ENCODE data around the gene SH2D4B. TPM values are rescaled to one million over a fixed set of nuclear protein-coding genes. Genes with fewer than 3 reads are reported as not detected.
"Not testable (repeated sequence)": the region's sequence is repeated elsewhere in the genome, so short reads cannot be mapped to it uniquely, and the experiment has no call there.

Gene SH2D4B
- total RNA-seq, 1 experiment from 2014 or later: 0.07 TPM

DNA sequence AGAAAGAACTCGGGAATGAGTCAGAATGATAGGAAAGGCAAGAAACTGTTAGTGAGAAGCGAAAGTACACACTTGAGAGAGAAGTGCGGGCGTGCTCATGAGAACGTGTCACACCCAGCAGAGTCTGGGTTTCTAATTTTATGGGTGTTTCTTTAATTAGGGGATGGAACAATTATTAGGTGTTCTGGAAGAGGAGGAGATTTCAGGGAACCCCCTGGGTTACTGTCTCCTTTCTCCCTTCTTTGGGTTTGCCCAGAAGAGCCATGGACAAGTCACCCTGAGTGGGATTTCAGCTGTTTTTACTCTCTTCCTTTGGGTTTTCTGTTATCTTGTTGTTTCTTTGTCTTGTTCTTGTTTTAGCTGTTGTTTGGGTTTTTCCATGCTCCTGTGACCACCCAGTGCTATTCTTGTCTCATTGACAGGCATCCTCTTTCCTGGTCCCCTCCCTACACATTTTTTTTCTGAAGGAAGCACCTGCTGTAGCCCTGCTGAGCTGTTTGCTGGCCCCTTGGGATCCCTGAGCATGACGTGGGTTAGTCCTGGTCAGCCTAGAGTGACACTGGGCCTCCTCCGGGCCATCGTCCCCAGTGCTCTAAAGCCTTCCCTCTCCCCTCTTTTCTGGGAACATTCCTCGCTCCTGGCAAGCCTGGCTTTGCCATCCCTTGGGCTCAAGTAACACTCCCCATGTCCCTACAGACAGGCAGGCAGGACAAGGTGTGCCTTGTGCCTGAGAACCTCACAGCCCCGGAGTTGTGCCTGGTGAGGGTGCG, 3.5 kb downstream of the SH2D4B start:
- Histone ChIP-seq H4K20me1 (ENCODE audit: insufficient read depth, low read depth, low read length) (no peaks in the 10 kb centered on the region), H3K9me2 (replicated peaks; ENCODE audit: insufficient read depth, low read length) (no peaks in the 10 kb centered on the region), H3K36me3 (ENCODE audit: insufficient read depth, low read length) (no peaks in the 10 kb centered on the region), H3K79me2 (ENCODE audit: low read length) (no peaks in the 10 kb centered on the region), H3K27ac (ENCODE audit: low read length) (no peak overlapping the region), H3K27me3 (ENCODE audit: low read length) (no peaks in the 10 kb centered on the region), H2AFZ (ENCODE audit: low read length) (no peak overlapping the region), H3K9me3 (ENCODE audit: low read length) (no peaks in the 10 kb centered on the region), H3K9ac (ENCODE audit: low read length) (no peak overlapping the region), H3K4me2 (ENCODE audit: low read depth, low read length, poor library complexity, severe bottlenecking) (no peak overlapping the region), H3K4me3 (ENCODE audit: low read length) (no peak overlapping the region), H3K4me1 (ENCODE audit: low read length) (peaks cover 10% of the 10 kb centered on the region)
- no peak for DNase-seq

DNA sequence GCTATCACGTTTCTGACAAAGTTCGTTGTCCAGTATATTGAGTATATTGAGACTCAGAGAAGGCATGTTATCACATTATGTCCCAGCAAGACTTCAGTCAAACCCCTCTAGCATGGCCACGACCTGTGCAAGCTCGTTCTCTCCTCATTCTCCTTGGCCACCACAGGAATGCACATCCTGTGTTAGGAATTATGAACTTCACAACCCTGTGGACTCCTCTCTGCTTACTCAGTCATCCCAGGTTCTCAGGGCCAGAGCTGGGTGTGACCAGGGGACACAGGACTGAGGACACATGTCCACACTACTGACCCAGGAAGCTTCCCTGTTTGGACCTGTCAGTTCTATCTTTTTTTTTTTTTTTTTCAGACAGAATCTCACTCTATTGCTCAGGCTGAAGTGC, 4.4 kb downstream of the SH2D4B start:
- Histone ChIP-seq H3K9me2 (replicated peaks; ENCODE audit: insufficient read depth, low read length) (no peaks in the 10 kb centered on the region), H3K27me3 (ENCODE audit: low read length) (no peaks in the 10 kb centered on the region), H3K9me3 (ENCODE audit: low read length) (no peaks in the 10 kb centered on the region), H3K27ac (ENCODE audit: low read length) (no peak overlapping the region), H3K4me3 (ENCODE audit: low read length) (no peak overlapping the region), H3K79me2 (ENCODE audit: low read length) (no peaks in the 10 kb centered on the region), H3K4me1 (ENCODE audit: low read length) (peaks cover 1% of the 10 kb centered on the region; the same call in 1 of the 2 replicates), H3K36me3 (ENCODE audit: insufficient read depth, low read length) (no peaks in the 10 kb centered on the region), H2AFZ (ENCODE audit: low read length) (no peak overlapping the region), H3K9ac (ENCODE audit: low read length) (no peak overlapping the region), H3K4me2 (ENCODE audit: low read depth, low read length, poor library complexity, severe bottlenecking) (no peak overlapping the region), H4K20me1 (ENCODE audit: insufficient read depth, low read depth, low read length) (no peaks in the 10 kb centered on the region)
- DNase-seq: no peak

DNA sequence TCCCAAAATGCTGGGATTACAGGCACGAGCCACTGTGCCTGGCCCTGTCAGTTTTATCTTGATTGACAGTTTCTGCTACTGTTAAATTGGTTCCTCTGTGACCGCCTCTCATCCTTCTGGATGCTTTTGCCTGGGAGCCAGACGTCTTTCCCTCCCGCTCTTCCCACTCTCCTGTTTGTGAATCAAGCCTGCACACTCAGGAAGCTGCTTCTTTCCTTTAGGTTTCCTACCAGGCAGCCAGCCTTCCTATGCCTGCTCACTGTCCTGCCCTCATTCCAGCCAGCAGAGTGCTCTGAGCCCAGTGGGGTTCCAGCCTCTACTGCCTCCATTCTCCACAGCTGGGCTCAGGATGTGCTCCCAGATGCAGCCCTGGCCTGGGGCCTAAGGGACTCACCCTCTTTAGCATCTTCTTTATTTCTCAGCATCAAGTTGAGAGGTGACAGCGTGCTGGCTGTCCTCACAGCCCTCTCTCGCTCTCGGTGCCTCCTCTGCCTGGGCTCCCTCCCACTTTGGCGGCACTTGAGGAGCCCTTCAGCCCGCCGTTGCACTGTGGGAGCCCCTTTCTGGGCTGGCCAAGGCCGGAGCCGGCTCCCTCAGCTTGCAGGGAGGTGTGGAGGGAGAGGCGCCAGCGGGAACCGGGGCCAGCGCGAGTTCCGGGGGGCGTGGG, 5.1 kb downstream of the SH2D4B start:
- no peaks in the 10 kb centered on the region; the same call in 1 of the 2 replicates for H3K4me1 ChIP-seq (ENCODE audit: low read length)
- H3K36me3 ChIP-seq (ENCODE audit: insufficient read depth, low read length): no peaks in the 10 kb centered on the region
- H3K9me3 ChIP-seq (ENCODE audit: low read length): no peaks in the 10 kb centered on the region
- DNase-seq: no peak
- no peak overlapping the region for H3K9ac ChIP-seq (ENCODE audit: low read length)
- no peaks in the 10 kb centered on the region for H3K27me3 ChIP-seq (ENCODE audit: low read length)
- H2AFZ ChIP-seq (ENCODE audit: low read length): no peak overlapping the region
- H3K4me2 ChIP-seq (ENCODE audit: low read depth, low read length, poor library complexity, severe bottlenecking): no peak overlapping the region
- no peaks in the 10 kb centered on the region for H3K9me2 ChIP-seq (replicated peaks; ENCODE audit: insufficient read depth, low read length)
- no peak overlapping the region for H3K4me3 ChIP-seq (ENCODE audit: low read length)
- no peaks in the 10 kb centered on the region for H4K20me1 ChIP-seq (ENCODE audit: insufficient read depth, low read depth, low read length)
- H3K79me2 ChIP-seq (ENCODE audit: low read length): no peaks in the 10 kb centered on the region
- no peak overlapping the region for H3K27ac ChIP-seq (ENCODE audit: low read length)

DNA sequence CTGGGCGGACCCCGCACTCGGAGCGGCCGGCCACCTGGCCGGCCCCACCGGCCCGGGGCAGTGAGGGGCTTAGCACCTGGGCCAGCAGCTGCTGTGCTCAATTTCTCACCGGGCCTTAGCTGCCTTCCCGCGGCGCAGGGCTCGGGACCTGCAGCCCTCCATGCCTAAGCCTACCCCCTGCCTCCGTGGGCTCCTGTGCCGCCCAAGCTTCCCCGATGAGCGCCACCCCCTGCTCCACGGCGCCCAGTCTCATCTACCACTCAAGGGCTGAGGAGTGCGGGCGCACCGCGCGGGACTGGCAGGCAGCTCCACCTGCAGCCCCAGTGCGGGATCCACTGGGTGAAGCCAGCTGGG, 5.6 kb downstream of the SH2D4B start:
- H3K4me2 ChIP-seq (ENCODE audit: low read depth, low read length, poor library complexity, severe bottlenecking); H3K36me3 ChIP-seq (ENCODE audit: insufficient read depth, low read length); H4K20me1 ChIP-seq (ENCODE audit: insufficient read depth, low read depth, low read length); H3K4me1 ChIP-seq (ENCODE audit: low read length); H3K4me3 ChIP-seq (ENCODE audit: low read length); H3K9me3 ChIP-seq (ENCODE audit: low read length); H3K79me2 ChIP-seq (ENCODE audit: low read length); H3K27ac ChIP-seq (ENCODE audit: low read length); H2AFZ ChIP-seq (ENCODE audit: low read length); H3K9ac ChIP-seq (ENCODE audit: low read length); DNase-seq; H3K9me2 ChIP-seq (replicated peaks; ENCODE audit: insufficient read depth, low read length); H3K27me3 ChIP-seq (ENCODE audit: low read length): not testable (repeated sequence)

DNA sequence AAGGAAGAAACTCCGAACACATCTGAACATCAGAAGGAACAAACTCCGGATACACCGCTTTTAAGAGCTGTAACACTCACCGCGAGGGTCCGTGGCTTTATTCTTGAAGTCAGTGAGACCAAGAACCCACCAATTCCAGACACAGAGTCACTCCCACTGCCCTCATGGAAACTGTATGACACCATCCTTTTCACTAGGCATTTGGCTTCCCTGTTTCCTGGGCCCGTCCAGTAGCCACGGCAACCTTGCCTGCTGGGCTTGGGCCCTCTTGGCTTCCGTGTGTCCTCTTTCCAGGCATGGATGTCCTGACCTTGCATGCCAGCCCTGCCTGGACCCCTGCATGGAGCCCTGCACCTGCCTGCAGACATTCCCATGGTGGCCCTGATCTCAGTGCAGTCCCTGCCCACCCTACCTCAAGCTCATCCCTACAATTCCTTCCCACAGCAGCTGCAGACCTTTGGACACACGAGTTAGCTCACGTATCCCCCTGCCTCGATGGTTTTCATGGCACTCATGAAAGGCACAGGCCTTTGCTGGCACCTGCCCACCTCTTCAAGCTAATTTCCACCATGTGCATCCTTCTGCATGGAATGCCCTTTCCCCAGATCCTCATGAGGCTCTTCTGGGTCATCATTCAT, 6.7 kb downstream of the SH2D4B start:
- Histone ChIP-seq H3K9me3 (ENCODE audit: low read length) (no peaks in the 10 kb centered on the region), H3K4me2 (ENCODE audit: low read depth, low read length, poor library complexity, severe bottlenecking) (no peak overlapping the region), H4K20me1 (ENCODE audit: insufficient read depth, low read depth, low read length) (no peaks in the 10 kb centered on the region), H3K9me2 (replicated peaks; ENCODE audit: insufficient read depth, low read length) (no peaks in the 10 kb centered on the region), H3K4me1 (ENCODE audit: low read length) (no peaks in the 10 kb centered on the region; the same call in 1 of the 2 replicates), H3K36me3 (ENCODE audit: insufficient read depth, low read length) (no peaks in the 10 kb centered on the region), H3K79me2 (ENCODE audit: low read length) (no peaks in the 10 kb centered on the region), H3K9ac (ENCODE audit: low read length) (no peak overlapping the region), H3K27ac (ENCODE audit: low read length) (no peak overlapping the region), H3K4me3 (ENCODE audit: low read length) (no peak overlapping the region), H3K27me3 (ENCODE audit: low read length) (no peaks in the 10 kb centered on the region), H2AFZ (ENCODE audit: low read length) (no peak overlapping the region)
- no peak for DNase-seq

DNA sequence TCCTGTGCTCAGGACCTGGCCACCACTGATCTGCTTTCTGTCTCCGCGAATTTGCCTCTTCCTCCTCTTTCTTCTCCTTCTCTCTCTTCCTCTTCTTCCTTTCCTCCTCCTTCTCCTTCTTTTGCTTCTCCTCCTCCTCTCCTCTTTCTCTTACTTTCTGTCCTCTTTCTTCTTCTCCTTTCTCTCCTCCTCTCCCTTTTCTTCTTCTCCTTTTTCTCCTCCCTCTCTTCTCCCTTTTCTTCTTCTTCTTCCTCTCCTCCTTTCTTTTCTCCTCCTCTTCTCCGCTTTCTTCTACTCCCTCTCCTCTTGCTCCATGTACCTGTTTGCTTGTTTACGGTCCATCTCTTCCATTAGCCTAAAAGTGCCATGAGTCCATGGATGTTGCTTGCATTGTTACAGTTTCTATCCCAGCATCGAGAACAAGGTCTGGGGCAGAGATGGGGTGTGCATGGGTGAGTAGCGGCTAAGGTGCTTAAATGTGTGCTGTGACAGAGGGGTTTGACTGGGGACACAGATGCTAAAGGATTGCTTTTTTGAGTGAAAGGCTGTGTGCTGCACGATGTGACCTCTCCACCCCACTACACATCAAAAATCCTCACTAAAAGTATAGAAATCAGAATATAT, 7.7 kb downstream of the SH2D4B start:
- H3K27ac ChIP-seq (ENCODE audit: low read length): no peak overlapping the region
- no peak for DNase-seq
- no peak overlapping the region for H3K4me3 ChIP-seq (ENCODE audit: low read length)
- H3K79me2 ChIP-seq (ENCODE audit: low read length): no peaks in the 10 kb centered on the region
- no peaks in the 10 kb centered on the region for H3K9me2 ChIP-seq (replicated peaks; ENCODE audit: insufficient read depth, low read length)
- no peak overlapping the region for H3K9ac ChIP-seq (ENCODE audit: low read length)
- no peak overlapping the region for H3K4me2 ChIP-seq (ENCODE audit: low read depth, low read length, poor library complexity, severe bottlenecking)
- no peak overlapping the region for H2AFZ ChIP-seq (ENCODE audit: low read length)
- H4K20me1 ChIP-seq (ENCODE audit: insufficient read depth, low read depth, low read length): no peaks in the 10 kb centered on the region
- no peaks in the 10 kb centered on the region for H3K36me3 ChIP-seq (ENCODE audit: insufficient read depth, low read length)
- no peaks in the 10 kb centered on the region for H3K9me3 ChIP-seq (ENCODE audit: low read length)
- H3K4me1 ChIP-seq (ENCODE audit: low read length): no peaks in the 10 kb centered on the region; the same call in 1 of the 2 replicates
- H3K27me3 ChIP-seq (ENCODE audit: low read length): no peaks in the 10 kb centered on the region

DNA sequence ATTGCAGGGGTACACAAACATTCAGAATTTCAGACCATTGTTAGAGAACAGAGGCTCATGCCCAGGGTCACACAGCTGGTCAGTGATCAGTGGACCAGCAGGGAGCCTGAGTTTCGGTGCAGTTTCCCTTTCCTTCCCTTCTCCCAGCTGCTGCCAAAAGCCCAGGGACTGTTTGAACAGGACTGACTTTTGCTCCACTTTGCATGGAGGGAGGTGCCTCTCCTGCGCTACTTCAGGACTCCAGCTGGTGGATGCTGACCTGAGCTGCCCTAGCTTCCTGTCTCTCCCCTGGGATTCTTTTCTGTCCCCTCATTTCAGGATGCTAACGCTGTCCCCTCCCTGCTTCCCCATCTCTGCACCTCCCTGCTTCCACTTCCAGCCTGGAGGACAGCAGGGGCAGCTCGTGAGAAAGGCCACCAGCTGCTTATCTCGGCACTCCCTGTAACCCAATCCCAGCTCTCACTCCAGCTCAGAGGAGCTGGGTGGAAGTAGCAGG, 14.5 kb downstream of the SH2D4B start:
- Histone ChIP-seq H4K20me1 (ENCODE audit: insufficient read depth, low read depth, low read length) (no peaks in the 10 kb centered on the region), H3K9me3 (ENCODE audit: low read length) (no peaks in the 10 kb centered on the region), H3K27ac (ENCODE audit: low read length) (no peak overlapping the region), H3K9me2 (replicated peaks; ENCODE audit: insufficient read depth, low read length) (no peaks in the 10 kb centered on the region), H3K79me2 (ENCODE audit: low read length) (no peaks in the 10 kb centered on the region), H3K4me1 (ENCODE audit: low read length) (no peaks in the 10 kb centered on the region), H3K9ac (ENCODE audit: low read length) (no peak overlapping the region), H3K27me3 (ENCODE audit: low read length) (no peaks in the 10 kb centered on the region), H2AFZ (ENCODE audit: low read length) (no peak overlapping the region), H3K4me3 (ENCODE audit: low read length) (no peak overlapping the region), H3K36me3 (ENCODE audit: insufficient read depth, low read length) (no peaks in the 10 kb centered on the region), H3K4me2 (ENCODE audit: low read depth, low read length, poor library complexity, severe bottlenecking) (no peak overlapping the region)
- DNase-seq: no peak

DNA sequence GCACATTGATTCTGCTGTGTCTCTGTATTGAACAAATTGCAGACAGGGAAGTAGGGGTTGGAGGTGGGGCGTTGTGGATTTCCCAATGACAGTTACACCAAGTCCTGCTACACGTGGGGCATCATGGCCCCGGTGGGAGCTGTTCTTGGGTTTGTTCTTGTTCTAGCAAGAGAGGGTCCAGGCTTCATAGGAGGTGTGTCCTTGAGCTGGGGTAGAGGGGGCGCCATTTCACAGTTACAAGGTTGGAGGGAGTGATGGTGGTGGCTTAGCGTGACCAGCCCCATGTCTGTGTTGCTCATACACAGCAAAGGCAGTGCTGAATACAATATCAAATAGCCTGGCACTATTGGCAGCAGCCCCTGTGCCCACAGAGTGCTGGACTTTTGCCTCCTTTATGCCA, 15.7 kb downstream of the SH2D4B start:
- Histone ChIP-seq H3K27me3 (ENCODE audit: low read length) (no peaks in the 10 kb centered on the region), H3K9me3 (ENCODE audit: low read length) (no peaks in the 10 kb centered on the region), H3K36me3 (ENCODE audit: insufficient read depth, low read length) (no peaks in the 10 kb centered on the region), H3K27ac (ENCODE audit: low read length) (no peak overlapping the region), H4K20me1 (ENCODE audit: insufficient read depth, low read depth, low read length) (no peaks in the 10 kb centered on the region), H3K4me1 (ENCODE audit: low read length) (no peaks in the 10 kb centered on the region), H3K9ac (ENCODE audit: low read length) (no peak overlapping the region), H3K4me2 (ENCODE audit: low read depth, low read length, poor library complexity, severe bottlenecking) (no peak overlapping the region), H3K4me3 (ENCODE audit: low read length) (no peak overlapping the region), H3K9me2 (replicated peaks; ENCODE audit: insufficient read depth, low read length) (no peaks in the 10 kb centered on the region), H2AFZ (ENCODE audit: low read length) (no peak overlapping the region), H3K79me2 (ENCODE audit: low read length) (no peaks in the 10 kb centered on the region)
- DNase-seq: no peak
